Activated CD4-positive, alpha-beta T cell treated with anti-CD3 and anti-CD28 coated beads for 1 hour (primary cell): Measurements from ENCODE around the gene ITGA7.

ENCODE experiments used
- DNase-seq: peaks from one replicate; pipeline ENCODE4 v3.0.0-alpha.2; 2020

ITGA7 gene

DNA sequence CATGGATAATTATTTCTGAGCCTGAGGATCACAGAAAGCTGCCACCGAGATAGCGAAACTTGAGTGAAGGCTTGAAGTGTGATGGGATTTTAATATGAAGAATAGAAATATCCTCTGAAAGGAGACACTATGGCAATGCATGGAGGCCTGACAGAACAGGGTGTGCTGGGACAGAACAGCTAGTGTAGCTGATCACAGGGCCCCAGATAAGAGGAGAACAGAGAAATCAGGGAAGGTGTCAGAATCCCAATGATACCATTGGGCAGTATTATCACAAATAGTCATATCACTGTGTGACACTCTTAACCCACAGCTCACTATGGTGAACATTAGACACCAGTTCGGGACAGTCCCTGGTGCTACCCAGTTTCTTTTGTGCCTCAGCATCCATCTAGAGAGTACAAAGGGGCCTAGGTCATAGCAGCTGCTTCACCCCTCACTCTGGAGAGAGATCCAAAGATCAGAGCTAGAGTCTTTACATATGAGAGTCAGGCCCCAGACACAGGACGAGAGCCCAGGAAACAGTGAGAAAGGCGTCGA lies 71.5 kb downstream of the ITGA7 start:
- DNase-seq, result no peak
